ENCODE measurements around the gene ADGRE2. TPM values are rescaled to one million over a fixed set of nuclear protein-coding genes. Genes with fewer than 3 reads are reported as not detected.

ADGRE2 gene
- total RNA-seq, 1 experiment from 2014 or later: 1.2 TPM

DNA sequence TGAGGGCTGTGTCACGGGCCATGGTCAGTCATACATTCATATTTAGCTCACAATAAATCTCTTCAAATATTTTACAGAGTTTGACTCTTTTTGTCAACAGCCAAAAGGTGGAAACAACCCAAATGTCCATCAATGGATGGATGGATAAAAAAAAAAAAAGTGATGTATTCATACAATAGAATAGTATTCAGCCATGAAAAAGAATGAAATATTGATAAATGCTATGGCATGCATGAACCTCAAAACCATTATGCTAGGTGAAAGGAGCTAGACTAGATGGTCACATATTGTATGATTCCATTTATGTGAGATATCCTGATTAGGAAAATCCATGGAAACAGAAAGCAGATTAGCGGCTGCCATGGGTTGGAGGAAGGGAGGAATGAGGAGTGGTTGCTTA, 16.2 kb downstream of the ADGRE2 start:
- peaks cover 8 to 12% (median 11%) of the 10 kb centered on the region in 3 experiments for H3K36me3 Mint-ChIP-seq (ENCODE audit: insufficient read depth in 1 of 3, low read depth in 3 of 3)
- H3K4me3 Mint-ChIP-seq: no peak overlapping the region; a peak in 1 of 5 replicates
- no peak overlapping the region for H3K9ac ChIP-seq (ENCODE audit: extremely low read depth, insufficient read length, low read length)
- no peaks in the 10 kb centered on the region for H3K27me3 ChIP-seq (ENCODE audit: insufficient read depth, low read length)
- H2AK5ac ChIP-seq (ENCODE audit: insufficient read length, low read length): no peak overlapping the region
- H3K9me3 ChIP-seq (ENCODE audit: control insufficient read depth, low read depth, low read length): no peaks in the 10 kb centered on the region
- no peaks in the 10 kb centered on the region for H3K79me2 ChIP-seq (ENCODE audit: insufficient read depth, low read length)
- H3K4ac ChIP-seq (ENCODE audit: low read depth, low read length): no peak overlapping the region
- no peaks in the 10 kb centered on the region; the same call in 1 of the 2 replicates for H3K27me3 Mint-ChIP-seq (ENCODE audit: low read depth)
- H3K56ac ChIP-seq (ENCODE audit: insufficient read length, low read depth, low read length): no peak overlapping the region
- no peaks in the 10 kb centered on the region for H3K23me2 ChIP-seq (ENCODE audit: insufficient read length, low read depth, low read length, poor library complexity, severe bottlenecking)
- TF ChIP-seq, protein P1, sequence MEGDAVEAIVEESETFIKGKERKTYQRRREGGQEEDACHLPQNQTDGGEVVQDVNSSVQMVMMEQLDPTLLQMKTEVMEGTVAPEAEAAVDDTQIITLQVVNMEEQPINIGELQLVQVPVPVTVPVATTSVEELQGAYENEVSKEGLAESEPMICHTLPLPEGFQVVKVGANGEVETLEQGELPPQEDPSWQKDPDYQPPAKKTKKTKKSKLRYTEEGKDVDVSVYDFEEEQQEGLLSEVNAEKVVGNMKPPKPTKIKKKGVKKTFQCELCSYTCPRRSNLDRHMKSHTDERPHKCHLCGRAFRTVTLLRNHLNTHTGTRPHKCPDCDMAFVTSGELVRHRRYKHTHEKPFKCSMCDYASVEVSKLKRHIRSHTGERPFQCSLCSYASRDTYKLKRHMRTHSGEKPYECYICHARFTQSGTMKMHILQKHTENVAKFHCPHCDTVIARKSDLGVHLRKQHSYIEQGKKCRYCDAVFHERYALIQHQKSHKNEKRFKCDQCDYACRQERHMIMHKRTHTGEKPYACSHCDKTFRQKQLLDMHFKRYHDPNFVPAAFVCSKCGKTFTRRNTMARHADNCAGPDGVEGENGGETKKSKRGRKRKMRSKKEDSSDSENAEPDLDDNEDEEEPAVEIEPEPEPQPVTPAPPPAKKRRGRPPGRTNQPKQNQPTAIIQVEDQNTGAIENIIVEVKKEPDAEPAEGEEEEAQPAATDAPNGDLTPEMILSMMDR (conservative IDR thresholded peaks at IDR 0.05): no peak
- H2BK15ac ChIP-seq (ENCODE audit: low read depth, low read length): no peak overlapping the region
- peaks cover 16 to 17% of the 10 kb centered on the region in 2 experiments for H3K4me1 Mint-ChIP-seq
- no peak overlapping the region for H2BK20ac ChIP-seq (ENCODE audit: low read depth, low read length, poor library complexity, severe bottlenecking)
- H3K4me2 ChIP-seq (ENCODE audit: insufficient read depth, insufficient read length, low read length): no peak overlapping the region
- no peak overlapping the region for H4K5ac ChIP-seq (ENCODE audit: insufficient read length, low read depth, low read length)
- no peak overlapping the region for H4K8ac ChIP-seq (replicated peaks; ENCODE audit: insufficient read length, low read depth, low read length)
- H3K27ac Mint-ChIP-seq: no peak overlapping the region
- H2BK120ac ChIP-seq (ENCODE audit: low read depth, low read length, poor library complexity, severe bottlenecking): no peak overlapping the region
- no peak overlapping the region for H4K91ac ChIP-seq (ENCODE audit: insufficient read length, low read depth, low read length)
- H3K18ac ChIP-seq (ENCODE audit: insufficient read length, low read depth, low read length): no peak overlapping the region
- peaks cover 28 to 60% of the 10 kb centered on the region in 2 experiments for H3K9me3 Mint-ChIP-seq
- no peak overlapping the region for H2BK12ac ChIP-seq (ENCODE audit: insufficient read length, low read depth, low read length)
- no peak overlapping the region for H3K23ac ChIP-seq (ENCODE audit: insufficient read length, low read depth, low read length)
- no peaks in the 10 kb centered on the region for H4K20me1 ChIP-seq (ENCODE audit: control insufficient read depth, insufficient read depth, insufficient read length)
- no peaks in the 10 kb centered on the region; the same call in 1 of the 2 replicates for H3K4me1 ChIP-seq (ENCODE audit: insufficient read depth, low read length)
- no peak overlapping the region for H3K27ac ChIP-seq (ENCODE audit: insufficient read length, low read depth, low read length)
- no peak overlapping the region for H2AFZ ChIP-seq (ENCODE audit: low read length)
- no peaks in the 10 kb centered on the region for H3K79me1 ChIP-seq (ENCODE audit: insufficient read depth, low read depth, low read length, poor library complexity, severe bottlenecking)
- no CpG with 5 or more reads among the region's 2 CpGs for WGBS (ENCODE audit: extremely low coverage, insufficient read length, low lambda C conversion rate)
- no peak overlapping the region for H3T11ph ChIP-seq (ENCODE audit: low read length)
- no peak overlapping the region for H3K14ac ChIP-seq (ENCODE audit: insufficient read depth, low read length)
- no peak overlapping the region for H2BK5ac ChIP-seq (ENCODE audit: insufficient read length, low read length)
- no peak for DNase-seq
